ENCODE data around the gene MICOS13. TPM values are rescaled to one million over a fixed set of nuclear protein-coding genes. Genes with fewer than 3 reads are reported as not detected.
A peak's percentile ranks its signal among the peaks of the same experiment; 100 is the strongest.

MICOS13 gene
- total RNA-seq, 1 donor from 2014 or later, result 61.0 TPM

DNA sequence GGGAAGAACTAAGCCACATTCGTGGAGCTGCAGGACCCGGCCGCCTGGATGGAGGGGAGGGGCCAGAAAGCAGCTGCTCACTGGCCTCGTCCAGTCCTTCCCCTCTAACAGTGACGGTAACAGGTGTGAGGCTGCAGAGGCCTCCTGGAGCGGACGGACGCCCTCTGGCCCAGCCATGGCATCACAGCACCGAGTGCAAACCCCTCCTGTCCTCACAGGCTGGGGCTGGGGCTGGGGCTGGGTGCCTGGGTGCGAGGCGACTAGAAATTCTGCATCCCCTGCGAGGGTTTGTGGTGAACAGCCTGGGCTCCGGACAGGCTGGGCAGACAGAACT is 3.6 kb downstream of the MICOS13 start:
- Mint-ChIP-seq H3K9me3 (ENCODE audit: low read depth) (no peaks in the 10 kb centered on the region), H3K4me3 (ENCODE audit: unreplicated experiment) (no peak overlapping the region), H3K27ac (ENCODE audit: unreplicated experiment) (no peak overlapping the region), H3K36me3 (ENCODE audit: low read depth) (peaks cover 1% of the 10 kb centered on the region), H3K4me1 (ENCODE audit: low read depth) (peaks cover 17% of the 10 kb centered on the region), H3K27me3 (ENCODE audit: low read depth) (no peaks in the 10 kb centered on the region)
- no peak for DNase-seq (ENCODE audit: low spot score)
- TF ChIP-seq, protein P1, sequence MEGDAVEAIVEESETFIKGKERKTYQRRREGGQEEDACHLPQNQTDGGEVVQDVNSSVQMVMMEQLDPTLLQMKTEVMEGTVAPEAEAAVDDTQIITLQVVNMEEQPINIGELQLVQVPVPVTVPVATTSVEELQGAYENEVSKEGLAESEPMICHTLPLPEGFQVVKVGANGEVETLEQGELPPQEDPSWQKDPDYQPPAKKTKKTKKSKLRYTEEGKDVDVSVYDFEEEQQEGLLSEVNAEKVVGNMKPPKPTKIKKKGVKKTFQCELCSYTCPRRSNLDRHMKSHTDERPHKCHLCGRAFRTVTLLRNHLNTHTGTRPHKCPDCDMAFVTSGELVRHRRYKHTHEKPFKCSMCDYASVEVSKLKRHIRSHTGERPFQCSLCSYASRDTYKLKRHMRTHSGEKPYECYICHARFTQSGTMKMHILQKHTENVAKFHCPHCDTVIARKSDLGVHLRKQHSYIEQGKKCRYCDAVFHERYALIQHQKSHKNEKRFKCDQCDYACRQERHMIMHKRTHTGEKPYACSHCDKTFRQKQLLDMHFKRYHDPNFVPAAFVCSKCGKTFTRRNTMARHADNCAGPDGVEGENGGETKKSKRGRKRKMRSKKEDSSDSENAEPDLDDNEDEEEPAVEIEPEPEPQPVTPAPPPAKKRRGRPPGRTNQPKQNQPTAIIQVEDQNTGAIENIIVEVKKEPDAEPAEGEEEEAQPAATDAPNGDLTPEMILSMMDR (IDR thresholded peaks at IDR 0.05), result no peak

DNA sequence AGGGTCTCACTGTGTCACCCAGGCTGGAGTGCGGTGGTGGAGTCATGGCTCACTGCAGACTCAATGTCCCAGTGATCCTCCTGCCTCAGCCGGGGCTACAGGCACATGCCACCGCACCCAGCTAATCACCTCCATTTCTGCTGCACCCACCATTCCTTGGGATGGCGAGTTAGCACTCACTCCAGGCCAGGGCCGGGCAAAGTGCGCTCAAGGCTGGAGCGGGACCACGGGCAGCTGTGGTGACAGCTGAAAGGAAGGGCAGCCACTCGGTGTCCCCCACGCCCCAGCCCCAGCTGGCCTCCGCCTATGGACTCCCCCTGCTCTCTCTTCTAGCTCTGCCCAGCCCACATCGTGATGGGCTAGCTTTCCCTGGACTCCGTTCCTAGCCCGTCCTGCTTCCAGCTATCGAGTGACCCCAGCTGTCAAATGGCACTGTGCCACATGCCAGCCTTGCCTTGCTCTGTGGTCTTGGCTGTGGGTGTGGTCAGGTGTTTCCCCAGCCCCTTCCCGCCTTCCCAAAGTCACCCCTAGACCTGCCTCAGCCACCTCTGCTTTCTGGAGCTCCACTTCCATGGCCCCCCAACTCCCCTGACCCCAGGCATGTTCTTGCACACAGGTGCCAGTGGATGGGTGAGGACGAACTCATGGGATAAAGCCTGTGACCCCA is 4.1 kb downstream of the MICOS13 start:
- no peak for DNase-seq (ENCODE audit: low spot score)
- Mint-ChIP-seq H3K27ac (ENCODE audit: unreplicated experiment) (no peak overlapping the region), H3K9me3 (ENCODE audit: low read depth) (no peaks in the 10 kb centered on the region), H3K4me3 (ENCODE audit: unreplicated experiment) (no peak overlapping the region), H3K36me3 (ENCODE audit: low read depth) (peaks cover 1% of the 10 kb centered on the region), H3K4me1 (ENCODE audit: low read depth) (peaks cover 12% of the 10 kb centered on the region), H3K27me3 (ENCODE audit: low read depth) (no peaks in the 10 kb centered on the region)
- TF ChIP-seq, protein P1 (IDR thresholded peaks at IDR 0.05), result no peak

DNA sequence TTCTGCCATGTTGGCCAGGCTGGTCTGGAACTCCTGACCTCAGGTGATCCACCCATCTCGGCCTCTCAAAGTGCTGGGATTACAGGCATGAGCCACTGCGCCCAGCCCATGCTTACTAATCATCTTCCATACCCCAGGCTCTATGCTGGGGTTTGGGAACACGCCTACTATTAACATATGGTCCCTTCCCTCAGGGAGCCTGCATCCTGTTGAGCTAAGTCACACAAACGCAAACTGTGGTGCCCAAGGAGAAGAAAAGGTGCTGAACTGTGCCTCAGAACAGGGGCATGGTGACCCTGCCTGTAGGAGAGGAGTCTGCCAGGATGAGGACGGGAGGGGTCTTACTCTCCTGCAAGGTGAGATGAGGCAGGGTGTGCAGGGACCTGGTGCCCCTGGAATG is 5.6 kb downstream of the MICOS13 start:
- Mint-ChIP-seq H3K9me3 (ENCODE audit: low read depth) (no peaks in the 10 kb centered on the region), H3K36me3 (ENCODE audit: low read depth) (peaks cover 1% of the 10 kb centered on the region), H3K4me1 (ENCODE audit: low read depth) (peaks cover 8% of the 10 kb centered on the region), H3K27ac (ENCODE audit: unreplicated experiment) (peak overlapping the region; percentile 64), H3K27me3 (ENCODE audit: low read depth) (no peaks in the 10 kb centered on the region), H3K4me3 (ENCODE audit: unreplicated experiment) (no peak overlapping the region)
- TF ChIP-seq, protein P1 (IDR thresholded peaks at IDR 0.05), result no peak
- no peak for DNase-seq (ENCODE audit: low spot score)

DNA sequence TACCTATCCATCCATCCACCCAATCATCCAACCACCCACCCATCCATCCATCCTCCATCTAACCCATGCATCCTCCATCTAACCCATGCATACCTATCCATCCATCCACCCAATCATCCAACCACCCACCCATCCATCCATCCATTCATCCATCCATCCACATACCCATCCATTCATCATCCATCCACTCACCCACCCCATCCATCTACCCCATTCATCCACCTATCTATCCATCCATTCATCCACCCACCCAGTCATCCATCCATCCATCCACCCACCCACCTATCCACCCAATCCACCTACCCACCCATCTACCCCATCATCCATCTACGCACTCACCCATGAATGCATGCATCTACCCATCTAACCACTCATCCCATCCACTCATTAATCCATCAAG is 6.6 kb downstream of the MICOS13 start:
- H3K27ac Mint-ChIP-seq (ENCODE audit: unreplicated experiment), result no peak overlapping the region
- H3K4me1 Mint-ChIP-seq (ENCODE audit: low read depth), result no peaks in the 10 kb centered on the region
- TF ChIP-seq, protein P1 (IDR thresholded peaks at IDR 0.05), result no peak
- peaks cover 1% of the 10 kb centered on the region for H3K36me3 Mint-ChIP-seq (ENCODE audit: low read depth)
- H3K4me3 Mint-ChIP-seq (ENCODE audit: unreplicated experiment), result no peak overlapping the region
- no peaks in the 10 kb centered on the region for H3K9me3 Mint-ChIP-seq (ENCODE audit: low read depth)
- no peaks in the 10 kb centered on the region for H3K27me3 Mint-ChIP-seq (ENCODE audit: low read depth)
- DNase-seq (ENCODE audit: low spot score), result no peak

DNA sequence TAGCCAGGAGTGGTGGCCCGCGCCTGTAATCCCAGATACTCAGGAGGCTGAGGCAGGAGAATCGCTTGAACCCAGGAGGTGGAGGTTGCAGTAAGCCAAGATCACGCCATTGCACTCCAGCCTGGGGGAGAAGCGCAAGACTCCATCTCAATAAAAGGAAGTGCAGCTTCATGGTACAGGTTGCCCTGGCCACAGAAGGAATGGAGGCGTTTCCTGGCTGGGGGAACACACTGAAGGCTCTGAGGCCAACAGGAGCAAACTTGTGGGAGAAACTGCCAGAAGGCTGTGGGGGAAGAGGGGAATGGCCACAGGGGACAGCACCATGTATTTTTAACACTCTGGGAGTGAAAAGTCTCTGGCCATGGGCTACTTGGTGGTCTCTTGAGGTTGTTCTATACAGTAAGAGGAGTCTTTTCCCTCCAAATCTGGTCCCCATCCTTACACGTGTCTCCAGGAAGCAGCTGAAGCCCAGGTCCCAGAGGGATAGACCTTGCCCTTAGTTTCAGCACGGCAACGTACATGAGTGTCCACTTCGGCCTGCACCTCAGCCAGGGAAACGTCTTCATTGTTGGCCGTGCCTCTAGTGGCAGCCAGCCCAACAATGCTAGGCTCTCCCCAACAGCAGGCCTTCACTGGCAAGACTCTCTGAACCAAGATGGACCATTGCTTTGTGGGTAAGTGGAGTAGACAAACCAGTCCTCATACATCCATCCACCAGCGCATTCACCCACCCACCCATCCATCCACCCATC is 7.4 kb downstream of the MICOS13 start:
- Mint-ChIP-seq H3K9me3 (ENCODE audit: low read depth) (no peaks in the 10 kb centered on the region), H3K4me3 (ENCODE audit: unreplicated experiment) (no peak overlapping the region), H3K27ac (ENCODE audit: unreplicated experiment) (no peak overlapping the region), H3K4me1 (ENCODE audit: low read depth) (no peaks in the 10 kb centered on the region), H3K27me3 (ENCODE audit: low read depth) (no peaks in the 10 kb centered on the region), H3K36me3 (ENCODE audit: low read depth) (peaks cover 1% of the 10 kb centered on the region)
- DNase-seq (ENCODE audit: low spot score), result no peak
- TF ChIP-seq, protein P1 (IDR thresholded peaks at IDR 0.05), result no peak

Data from chondrocyte (in vitro differentiated cells).